Right ventricle myocardium superior (tissue), 1 donor: ENCODE measurements around the gene FRMD1. TPM values are rescaled to one million over a fixed set of nuclear protein-coding genes. Genes with fewer than 3 reads are reported as not detected.
A peak's percentile ranks its signal among the peaks of the same experiment; 100 is the strongest.
"Not testable (repeated sequence)": the region's sequence is repeated elsewhere in the genome, so short reads cannot be mapped to it uniquely, and the experiment has no call there.

Source experiments
- ATAC-seq: fragments of 200-7000 bp; cut with Tn5 transposase; one replicate; pipeline ENCODE4 v1.9.1; 2020; ENCODE audit warnings: mild to moderate bottlenecking; ENCODE audit not compliant: poor library complexity
- DNase-seq: peaks from one replicate; pipeline ENCODE4 v3.0.0-alpha.2; 2020
- intact Hi-C: fragments of 100-400 bp; cut with DNase I; formaldehyde crosslinking; loops from one replicate; pipeline ENCODE4 v1.11.2; 2022
- total RNA-seq: library from RNA; stranded (reverse); fragmentation: NEBNext Ultra II Directional; extraction: Animal tissue kit (Norgen Biotek cat#: 25700); gene quantifications from one replicate; pipeline ENCODE4 v1.2.1, GENCODE V29; 2021
- donor health status: DM: no; HTN: yes; CAD: no; lungs with severe emphysema.

The FRMD1 gene
- total RNA-seq, 1 donor from 2014 or later: 1.0 TPM

- no peak for ATAC-seq
- intact Hi-C loops: no loop called here
- no peak for DNase-seq
Measured at GRCh38 chr6:168087436-168088160, 8.6 kb upstream of the FRMD1 start.

DNA sequence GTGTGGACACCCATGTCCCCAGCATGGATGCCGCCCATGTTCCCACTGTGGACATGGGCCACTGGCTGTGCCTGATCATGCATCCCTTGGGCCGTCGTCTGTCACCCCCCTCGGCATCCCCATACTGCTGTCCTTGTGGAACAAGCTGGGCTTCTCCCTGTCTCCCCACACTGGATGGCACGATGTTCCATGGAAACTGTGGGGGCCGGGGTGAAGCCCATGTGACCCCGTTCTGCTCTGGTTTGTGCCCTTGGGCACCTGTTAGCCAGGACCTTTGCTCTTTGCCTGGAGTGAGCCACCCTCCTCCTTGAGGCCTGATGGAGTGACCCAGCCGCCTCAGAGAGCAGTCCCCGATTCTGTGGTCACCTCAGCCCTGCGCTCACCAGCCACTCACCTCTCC is 7.6 kb upstream of the FRMD1 start:
- no peak for DNase-seq
- ATAC-seq: no peak
- intact Hi-C loops: no loop called here

GRCh38 chr6:168086066-168086465 is 7.1 kb upstream of the FRMD1 start:
- DNase-seq: no peak
- intact Hi-C loops: no loop called here
- no peak for ATAC-seq

GRCh38 chr6:168084465-168085160 is 5.6 kb upstream of the FRMD1 start:
- no peak for ATAC-seq
- intact Hi-C loops: no loop called here
- DNase-seq: no peak

DNA sequence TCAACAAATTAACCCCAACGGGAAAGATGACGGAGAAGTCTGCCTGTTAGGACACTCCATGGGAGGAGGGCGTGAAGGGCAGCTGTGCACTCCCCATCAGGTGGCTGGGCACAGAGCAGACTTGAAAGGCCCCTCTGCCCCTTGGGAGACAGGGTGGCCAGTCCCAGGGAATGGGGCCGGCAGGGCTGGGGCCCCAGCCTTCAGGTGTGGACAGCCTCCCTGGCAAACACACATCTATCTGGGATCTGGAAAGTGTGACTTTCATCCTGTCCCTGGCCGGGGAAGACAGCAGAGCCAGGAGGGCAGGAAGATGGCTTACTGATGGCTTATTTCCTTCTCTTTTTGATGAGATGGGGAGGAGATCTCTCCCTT is 4.5 kb upstream of the FRMD1 start:
- DNase-seq (no peak), ATAC-seq (no peak)
- intact Hi-C loops: no loop called here

- intact Hi-C loops: no loop called here
- ATAC-seq: no peak
- DNase-seq: no peak
Measured at GRCh38 chr6:168082860-168083513, 4.0 kb upstream of the FRMD1 start.

- ATAC-seq (no peak), DNase-seq (no peak)
- intact Hi-C loops: no loop called here
Measured at GRCh38 chr6:168081858-168082546, 3.0 kb upstream of the FRMD1 start.

DNA sequence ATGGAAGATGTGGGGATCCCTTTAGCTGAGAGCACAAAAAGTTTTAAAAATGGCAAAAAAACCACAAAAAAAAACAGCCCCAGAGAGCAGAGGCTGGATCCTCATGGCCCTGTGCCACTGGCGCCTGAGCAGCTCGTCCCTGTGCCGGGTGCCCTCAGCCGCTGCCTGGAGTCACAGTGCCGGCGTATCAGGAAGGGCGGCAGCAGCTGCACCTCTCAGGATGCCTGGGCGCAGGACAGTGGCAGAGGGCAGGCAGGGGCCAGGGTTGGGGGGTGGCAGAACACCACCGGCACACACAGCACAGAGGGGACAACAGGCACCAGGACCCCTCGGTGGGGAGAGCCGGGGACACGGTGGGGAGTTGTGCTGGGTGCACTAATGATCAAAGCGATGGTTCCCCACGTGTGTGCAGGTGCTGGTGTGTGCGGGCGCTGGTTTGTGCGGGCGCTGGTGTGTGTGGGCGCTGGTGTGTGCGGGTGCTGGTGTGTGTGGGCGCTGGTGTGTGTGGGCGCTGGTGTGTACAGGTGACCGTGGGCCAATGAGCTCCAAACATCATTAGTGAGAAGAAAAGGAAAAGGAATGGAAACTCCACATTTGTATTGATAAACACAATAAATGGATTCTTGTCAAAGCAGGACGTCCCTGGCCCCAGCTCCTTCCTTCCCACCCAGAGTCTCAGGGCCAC is 1.5 kb upstream of the FRMD1 start:
- intact Hi-C loops: no loop called here
- DNase-seq: no peak
- no peak for ATAC-seq

DNA sequence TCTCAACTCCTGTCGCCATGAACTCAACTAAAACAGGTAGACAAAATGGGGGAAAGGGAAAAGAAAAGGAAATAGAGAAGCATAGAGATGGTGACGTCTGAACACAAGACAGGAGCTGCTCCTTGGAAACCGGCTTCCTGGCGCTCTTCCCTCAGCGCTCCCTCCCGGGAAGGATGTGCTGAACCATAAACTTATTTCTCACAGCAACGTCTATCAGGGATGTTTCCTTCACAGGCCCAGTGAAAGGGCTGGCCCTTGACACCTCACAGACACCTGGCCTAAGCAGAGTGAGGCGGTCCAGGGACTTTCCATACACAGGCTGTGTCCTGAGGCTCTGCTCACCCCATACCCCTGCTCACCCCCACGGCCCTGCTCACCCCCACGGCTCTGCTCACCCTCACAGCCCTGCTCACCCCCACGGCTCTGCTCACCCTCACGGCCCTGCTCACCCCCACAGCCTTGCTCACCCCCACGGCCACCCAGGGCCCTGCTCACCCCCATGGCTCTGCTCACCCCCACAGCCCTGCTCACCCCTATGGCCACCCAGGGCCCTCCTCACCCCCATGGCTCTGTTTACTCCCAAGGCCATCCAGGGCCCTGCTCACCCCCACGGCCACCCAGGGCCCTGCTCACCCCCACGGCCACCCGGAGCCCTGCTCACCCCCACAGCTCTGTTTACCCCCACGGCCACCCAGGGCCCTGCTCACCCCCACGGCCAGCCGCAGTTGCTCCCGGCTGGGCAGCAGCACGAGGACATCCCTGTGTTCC is 653 bp downstream of the FRMD1 start:
- DNase-seq (no peak), ATAC-seq (peak; percentile 8)
- intact Hi-C loops: no loop called here

DNA sequence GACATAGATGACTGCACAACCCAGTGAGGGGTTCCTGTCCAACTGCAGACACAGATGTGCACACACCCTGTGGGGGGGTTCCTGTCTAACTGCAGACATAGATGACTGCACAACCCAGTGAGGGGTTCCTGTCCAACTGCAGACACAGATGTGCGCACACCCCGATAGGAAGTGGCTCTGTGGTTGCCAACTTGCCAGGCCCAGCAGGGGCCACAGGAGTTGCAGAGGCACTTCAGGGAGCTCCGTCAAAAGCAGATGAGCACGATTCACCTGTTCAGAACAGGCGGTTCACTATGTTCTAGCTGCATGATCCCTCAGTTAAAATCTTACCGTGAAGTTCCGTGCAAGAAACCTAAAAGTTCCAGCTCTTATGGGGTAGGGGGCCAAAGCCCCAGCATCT is 1.6 kb downstream of the FRMD1 start:
- DNase-seq, intact Hi-C loops, ATAC-seq: not testable (repeated sequence)

- ATAC-seq (no peak), DNase-seq (no peak)
- intact Hi-C loops: no loop called here
Measured at GRCh38 chr6:168075787-168076202, 3.2 kb downstream of the FRMD1 start.

- no peak for DNase-seq
- ATAC-seq: no peak
- intact Hi-C loops: no loop called here
Measured at GRCh38 chr6:168075216-168075615, 3.8 kb downstream of the FRMD1 start.

DNA sequence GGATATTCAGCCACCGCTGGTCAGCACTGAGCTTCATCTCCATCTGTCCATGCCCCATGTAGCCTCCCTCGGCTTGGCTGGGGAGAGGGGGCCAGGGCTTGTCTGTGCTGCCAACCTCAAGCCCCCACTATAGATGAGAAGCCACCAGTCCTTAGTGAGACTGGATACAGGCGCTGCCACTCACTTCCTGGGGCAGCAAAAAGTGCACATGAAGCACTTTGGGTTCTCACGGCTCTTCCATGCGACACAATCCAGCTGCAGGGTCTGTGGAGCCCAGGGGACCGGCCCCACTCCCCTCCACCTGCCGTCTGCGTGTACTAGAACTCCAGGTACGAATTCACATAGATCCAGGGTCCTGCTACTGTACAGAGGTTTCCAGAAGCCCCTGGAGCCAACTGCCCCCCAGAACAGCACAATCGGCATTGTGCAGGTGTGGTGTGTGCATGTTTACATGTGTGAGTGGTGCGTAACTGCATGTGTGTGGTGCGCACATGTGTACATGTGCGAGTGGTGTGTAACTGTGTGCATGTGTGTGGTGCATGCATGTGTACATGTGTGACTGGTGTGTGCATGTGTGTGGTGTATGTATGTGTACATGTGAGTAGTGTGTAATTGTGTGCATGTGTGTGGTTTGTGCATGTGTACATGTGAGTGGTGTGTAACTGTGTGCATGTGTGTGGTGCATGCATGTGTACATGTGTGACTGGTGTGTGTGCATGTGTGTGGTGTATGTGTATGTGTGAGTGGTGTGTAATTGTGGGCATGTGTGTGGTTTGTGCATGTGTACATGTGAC is 4.9 kb downstream of the FRMD1 start:
- intact Hi-C loops: no loop called here
- ATAC-seq: no peak
- DNase-seq: no peak

- no peak for ATAC-seq
- intact Hi-C loops: no loop called here
- no peak for DNase-seq
Measured at GRCh38 chr6:168072730-168073129, 6.3 kb downstream of the FRMD1 start.

DNA sequence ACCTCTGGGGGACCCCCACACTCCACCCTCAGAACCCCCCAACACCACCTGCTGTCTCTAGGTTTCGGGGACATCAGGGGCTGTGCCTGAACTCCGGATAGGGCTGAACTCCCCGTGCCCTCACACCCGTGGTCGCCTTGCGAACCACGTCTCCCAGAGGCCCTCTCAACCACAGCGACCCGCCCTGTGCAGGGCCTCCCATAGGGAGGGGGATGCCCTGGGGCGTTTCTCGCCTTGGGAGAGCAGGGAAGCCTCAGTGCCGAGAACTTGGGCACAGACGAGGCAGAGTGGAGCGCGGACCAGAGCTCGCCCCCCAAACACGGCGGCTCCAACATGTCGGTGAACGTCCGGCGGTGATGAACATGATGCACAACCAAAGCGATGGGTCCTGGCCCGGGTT is 6.8 kb downstream of the FRMD1 start:
- DNase-seq (no peak), ATAC-seq (no peak)
- intact Hi-C loops: no loop called here

DNA sequence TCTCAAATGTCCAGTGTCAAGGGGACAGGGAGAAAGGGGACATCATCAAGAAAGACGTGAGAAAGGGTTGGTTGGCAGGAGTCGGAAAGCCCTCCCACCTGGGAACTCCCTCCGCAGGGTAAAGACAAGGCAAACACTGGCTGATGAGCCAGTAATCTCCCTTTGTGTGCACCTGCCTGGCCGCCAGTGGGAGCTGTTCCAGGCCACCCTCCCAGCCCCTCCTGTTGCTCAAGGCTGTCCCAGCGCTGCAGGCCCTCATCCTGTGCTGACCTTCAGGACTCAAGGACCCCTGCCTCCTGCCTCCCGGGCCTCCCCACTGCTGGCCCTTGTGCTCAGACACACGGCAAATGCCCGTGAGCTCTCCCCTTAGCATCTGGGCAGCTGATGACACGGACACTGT is 7.4 kb downstream of the FRMD1 start:
- DNase-seq (no peak), ATAC-seq (no peak)
- intact Hi-C loops: no loop called here

DNA sequence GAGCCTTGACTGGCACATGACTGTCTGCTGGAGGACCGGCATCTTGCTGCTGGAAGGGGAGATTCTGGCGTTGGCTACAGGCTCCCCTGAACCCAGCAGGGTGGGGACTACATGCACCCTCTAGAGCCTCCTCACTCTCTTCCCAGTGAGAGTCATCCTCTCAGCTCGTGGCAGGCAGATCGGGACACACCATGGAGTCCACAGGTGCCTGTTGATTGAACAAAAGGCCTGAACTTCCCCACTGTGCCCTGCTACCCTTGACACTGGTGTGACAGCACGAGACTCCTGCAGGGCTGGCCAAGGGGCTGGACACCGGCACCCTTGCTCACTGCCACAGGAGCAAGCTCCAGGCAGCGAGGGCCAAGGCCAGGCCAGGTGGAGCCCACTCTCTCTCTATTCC is 8.2 kb downstream of the FRMD1 start:
- no peak for DNase-seq
- no peak for ATAC-seq
- intact Hi-C loops: no loop called here
